Measurements from ENCODE around the gene SPACA7.

Gene SPACA7

DNA sequence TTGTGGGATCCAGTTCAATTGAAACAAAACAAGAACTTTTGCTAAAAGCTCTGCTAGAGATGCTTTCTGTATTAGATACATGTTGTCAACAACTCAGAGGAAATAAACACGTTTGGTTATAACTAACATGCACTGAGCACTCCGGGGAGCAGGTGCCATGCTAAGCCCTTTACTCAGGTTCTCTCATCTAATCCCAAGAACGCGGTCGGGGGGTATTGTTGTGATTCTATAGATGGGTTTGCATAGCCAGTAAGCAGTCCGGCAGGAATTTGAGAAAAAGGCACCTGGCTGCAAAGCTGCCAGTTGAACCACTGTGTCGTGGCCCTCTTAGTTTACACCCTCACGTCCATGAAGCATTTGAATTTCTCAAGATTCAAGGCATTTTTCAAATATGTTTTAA lies 24.3 kb upstream of the SPACA7 start:
- no peak overlapping the region for H2AFZ ChIP-seq (ENCODE audit: low read depth, low read length, severe bottlenecking)
- H3F3A ChIP-seq (ENCODE audit: insufficient read depth): no peaks in the 10 kb centered on the region
- no peak overlapping the region for H3K27ac ChIP-seq (ENCODE audit: low read depth, low read length)
- H3K79me2 ChIP-seq (ENCODE audit: insufficient read depth, low read length): no peaks in the 10 kb centered on the region
- no peaks in the 10 kb centered on the region for H3K36me3 ChIP-seq (ENCODE audit: low read length)
- TF ChIP-seq EZH2phosphoT487 (conservative IDR thresholded peaks at IDR 0.05; ENCODE audit: low read length): no peak
- TF ChIP-seq, protein P1, sequence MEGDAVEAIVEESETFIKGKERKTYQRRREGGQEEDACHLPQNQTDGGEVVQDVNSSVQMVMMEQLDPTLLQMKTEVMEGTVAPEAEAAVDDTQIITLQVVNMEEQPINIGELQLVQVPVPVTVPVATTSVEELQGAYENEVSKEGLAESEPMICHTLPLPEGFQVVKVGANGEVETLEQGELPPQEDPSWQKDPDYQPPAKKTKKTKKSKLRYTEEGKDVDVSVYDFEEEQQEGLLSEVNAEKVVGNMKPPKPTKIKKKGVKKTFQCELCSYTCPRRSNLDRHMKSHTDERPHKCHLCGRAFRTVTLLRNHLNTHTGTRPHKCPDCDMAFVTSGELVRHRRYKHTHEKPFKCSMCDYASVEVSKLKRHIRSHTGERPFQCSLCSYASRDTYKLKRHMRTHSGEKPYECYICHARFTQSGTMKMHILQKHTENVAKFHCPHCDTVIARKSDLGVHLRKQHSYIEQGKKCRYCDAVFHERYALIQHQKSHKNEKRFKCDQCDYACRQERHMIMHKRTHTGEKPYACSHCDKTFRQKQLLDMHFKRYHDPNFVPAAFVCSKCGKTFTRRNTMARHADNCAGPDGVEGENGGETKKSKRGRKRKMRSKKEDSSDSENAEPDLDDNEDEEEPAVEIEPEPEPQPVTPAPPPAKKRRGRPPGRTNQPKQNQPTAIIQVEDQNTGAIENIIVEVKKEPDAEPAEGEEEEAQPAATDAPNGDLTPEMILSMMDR (IDR thresholded peaks at IDR 0.05; ENCODE audit: insufficient read depth, low read length, poor library complexity, severe bottlenecking): no peak
- H3K9ac ChIP-seq (ENCODE audit: low read length): no peak overlapping the region
- no peak overlapping the region for H3K4me2 ChIP-seq (ENCODE audit: low read depth, low read length, poor library complexity, severe bottlenecking)
- no peaks in the 10 kb centered on the region for H3K9me3 ChIP-seq (ENCODE audit: insufficient read depth, low read length)
- H4K20me1 ChIP-seq (ENCODE audit: low read depth, low read length): no peaks in the 10 kb centered on the region
- no peaks in the 10 kb centered on the region for H3K27me3 ChIP-seq (ENCODE audit: low read length)
- no peaks in the 10 kb centered on the region for H3K9me2 ChIP-seq (replicated peaks; ENCODE audit: insufficient read depth, low read length)
- no peak overlapping the region for H3K4me3 ChIP-seq (ENCODE audit: insufficient read depth, low read length, poor library complexity, severe bottlenecking)

DNA sequence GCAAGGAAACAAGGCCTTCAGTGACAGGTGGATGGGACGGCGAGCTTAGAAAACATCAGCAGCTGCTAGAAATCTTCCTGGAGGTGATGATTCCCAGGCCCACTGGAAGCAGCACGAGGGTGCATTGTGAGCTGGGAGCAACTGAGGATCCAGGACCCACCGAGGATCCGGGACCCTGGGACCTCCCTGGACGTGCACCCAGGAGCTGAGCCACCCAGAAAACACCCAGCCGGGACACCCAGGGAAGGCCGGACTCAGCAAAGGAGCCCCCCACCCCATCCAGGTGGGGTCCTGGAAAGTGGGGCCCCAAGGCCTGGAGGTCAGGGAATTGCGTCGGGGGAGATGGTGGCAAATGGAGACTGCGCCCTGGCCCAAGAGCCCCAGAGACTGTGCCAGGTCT lies 22.3 kb upstream of the SPACA7 start:
- Histone ChIP-seq H3K36me3 (ENCODE audit: low read length) (no peaks in the 10 kb centered on the region), H3K79me2 (ENCODE audit: insufficient read depth, low read length) (no peaks in the 10 kb centered on the region), H3F3A (ENCODE audit: insufficient read depth) (no peaks in the 10 kb centered on the region), H3K4me3 (ENCODE audit: insufficient read depth, low read length, poor library complexity, severe bottlenecking) (no peak overlapping the region), H2AFZ (ENCODE audit: low read depth, low read length, severe bottlenecking) (no peak overlapping the region), H3K9ac (ENCODE audit: low read length) (no peak overlapping the region), H4K20me1 (ENCODE audit: low read depth, low read length) (no peaks in the 10 kb centered on the region), H3K9me3 (ENCODE audit: insufficient read depth, low read length) (no peaks in the 10 kb centered on the region), H3K4me2 (ENCODE audit: low read depth, low read length, poor library complexity, severe bottlenecking) (no peak overlapping the region), H3K27ac (ENCODE audit: low read depth, low read length) (no peak overlapping the region), H3K9me2 (replicated peaks; ENCODE audit: insufficient read depth, low read length) (no peaks in the 10 kb centered on the region), H3K27me3 (ENCODE audit: low read length) (no peaks in the 10 kb centered on the region)
- no peak for TF ChIP-seq EZH2phosphoT487 (conservative IDR thresholded peaks at IDR 0.05; ENCODE audit: low read length)
- TF ChIP-seq, protein P1 (IDR thresholded peaks at IDR 0.05; ENCODE audit: insufficient read depth, low read length, poor library complexity, severe bottlenecking): no peak

DNA sequence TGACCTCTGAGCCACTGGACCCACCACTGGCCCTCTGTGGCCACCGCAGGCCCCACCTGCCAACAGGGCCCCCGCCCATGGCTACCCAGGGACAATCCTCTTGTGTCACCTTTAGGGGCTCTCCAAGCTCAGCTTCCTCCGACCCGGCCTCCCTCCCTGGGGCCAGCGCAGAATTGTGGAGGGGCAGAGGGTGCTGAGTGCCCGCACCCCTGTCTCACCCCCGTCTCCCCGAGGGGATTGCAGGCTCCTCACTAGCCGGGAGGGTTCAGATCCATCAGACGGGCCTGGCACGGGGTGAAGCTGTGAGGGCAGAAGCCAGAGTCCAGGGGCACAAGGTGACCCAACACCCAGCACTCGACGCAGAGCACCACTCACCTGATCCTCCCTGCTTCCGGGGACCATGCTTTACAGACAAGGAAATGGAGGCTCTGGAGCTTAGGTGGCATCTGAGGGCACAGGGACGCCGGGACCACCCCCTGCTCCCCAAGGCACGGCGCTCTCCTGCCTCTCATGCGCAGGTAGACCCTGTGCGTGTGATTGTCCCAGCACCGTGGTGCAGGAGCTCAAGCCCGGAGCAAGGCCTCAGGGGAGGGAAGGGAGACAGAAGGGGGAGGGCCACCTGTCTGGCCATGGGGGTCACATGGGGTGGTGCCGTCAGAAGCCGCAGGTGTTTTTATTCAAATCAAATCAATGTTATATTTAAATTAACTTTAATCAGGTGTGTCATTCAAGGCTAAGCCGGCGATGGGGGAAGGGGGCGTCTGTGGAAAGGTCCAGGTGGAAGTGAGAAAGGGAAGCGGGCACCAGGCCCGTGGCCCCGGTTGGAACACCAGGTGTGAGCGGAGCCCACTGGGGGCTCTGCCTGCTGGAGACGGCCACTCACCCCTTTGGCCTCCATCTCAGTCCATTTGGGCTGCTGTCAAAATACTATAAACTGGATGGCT lies 21.6 kb upstream of the SPACA7 start:
- Histone ChIP-seq H3K79me2 (ENCODE audit: insufficient read depth, low read length) (no peaks in the 10 kb centered on the region), H3K27ac (ENCODE audit: low read depth, low read length) (no peak overlapping the region), H3K9me2 (replicated peaks; ENCODE audit: insufficient read depth, low read length) (no peaks in the 10 kb centered on the region), H3F3A (ENCODE audit: insufficient read depth) (no peaks in the 10 kb centered on the region), H3K27me3 (ENCODE audit: low read length) (no peaks in the 10 kb centered on the region), H3K4me3 (ENCODE audit: insufficient read depth, low read length, poor library complexity, severe bottlenecking) (no peak overlapping the region), H3K9me3 (ENCODE audit: insufficient read depth, low read length) (no peaks in the 10 kb centered on the region), H3K4me2 (ENCODE audit: low read depth, low read length, poor library complexity, severe bottlenecking) (no peak overlapping the region), H3K9ac (ENCODE audit: low read length) (no peak overlapping the region), H4K20me1 (ENCODE audit: low read depth, low read length) (no peaks in the 10 kb centered on the region), H3K36me3 (ENCODE audit: low read length) (no peaks in the 10 kb centered on the region), H2AFZ (ENCODE audit: low read depth, low read length, severe bottlenecking) (no peak overlapping the region)
- TF ChIP-seq, protein P1 (IDR thresholded peaks at IDR 0.05; ENCODE audit: insufficient read depth, low read length, poor library complexity, severe bottlenecking): no peak
- no peak for TF ChIP-seq EZH2phosphoT487 (conservative IDR thresholded peaks at IDR 0.05; ENCODE audit: low read length)

All from SU-DHL-6 (cell line).